BLaER1 treated with 17β-estradiol and CSF1 and Interleukin-3, amounts not matched to agents 10 nM and 100 nM (cell line): Measurements from ENCODE around the gene SHH.
"Not testable (repeated sequence)": the region's sequence is repeated elsewhere in the genome, so short reads cannot be mapped to it uniquely, and the experiment has no call there.

Source experiments
- H3K27ac ChIP-seq, 11 experiments: shearing (Covaris generic); formaldehyde crosslinking; 2 replicates each; pipeline ENCODE4 v1.8.1; 2022
- H3K27me3 ChIP-seq, 11 experiments: shearing (Covaris generic); formaldehyde crosslinking; 2 replicates each; pipeline ENCODE4 v1.8.1; 2022
- H3K36me3 ChIP-seq, 11 experiments: shearing (Covaris generic); formaldehyde crosslinking; 2 replicates each; pipeline ENCODE4 v1.8.1; 2022
- H3K4me1 ChIP-seq, 10 experiments: shearing (Covaris generic); formaldehyde crosslinking; 2 replicates each; pipeline ENCODE4 v1.8.1; 2022
- H3K4me2 ChIP-seq, 11 experiments: shearing (Covaris generic); formaldehyde crosslinking; 2 replicates each; pipeline ENCODE4 v1.8.1; 2022
- H3K4me3 ChIP-seq, 10 experiments: shearing (Covaris generic); formaldehyde crosslinking; 2 replicates each; pipeline ENCODE4 v1.8.1; 2022
- H3K9ac ChIP-seq, 11 experiments: shearing (Covaris generic); formaldehyde crosslinking; 2 replicates each; pipeline ENCODE4 v1.8.1; 2022
- H3K9me3 ChIP-seq, 11 experiments: shearing (Covaris generic); formaldehyde crosslinking; replicated peaks in 1 of 11; 2 replicates each; pipeline ENCODE4 v1.8.1; 2022
- H4K20me1 ChIP-seq, 11 experiments: shearing (Covaris generic); formaldehyde crosslinking; 2 replicates each; pipeline ENCODE4 v1.8.1; 2022
- Cebpa-rat ChIP-seq, 11 experiments: shearing (Covaris generic); IDR thresholded peaks; 2 replicates each; pipeline ENCODE4 v1.8.1; 2022

SHH gene

DNA sequence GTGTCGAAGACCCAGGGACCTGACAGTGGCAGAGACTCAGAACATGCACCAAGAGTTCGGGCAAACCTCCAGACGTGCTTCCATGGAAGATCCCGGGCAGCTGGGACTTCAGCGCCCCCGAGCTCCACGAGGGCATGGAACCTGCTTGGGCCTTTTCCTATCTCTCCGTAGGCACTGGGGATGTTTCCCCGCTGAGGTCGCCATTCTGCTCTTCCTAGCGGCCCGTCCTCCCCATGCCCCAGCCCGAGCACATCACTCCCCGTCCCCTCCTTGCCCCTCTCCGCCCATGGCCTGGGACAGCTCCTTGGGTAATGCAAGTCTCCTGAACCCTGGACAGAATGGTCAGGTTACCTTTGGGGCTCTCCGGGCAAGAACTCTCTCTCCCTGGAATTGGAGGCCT lies 32.3 kb upstream of the SHH start:
- Histone ChIP-seq H3K4me2 (no peak overlapping the region), H3K9ac (no peak overlapping the region), H3K9me3 (no peaks in the 10 kb centered on the region), H3K4me3 (no peak overlapping the region), H4K20me1 (no peaks in the 10 kb centered on the region; a peak in 1 of 22 replicates), H3K36me3 (no peaks in the 10 kb centered on the region), H3K27me3 (peaks cover 12 to 32% (median 20%) of the 10 kb centered on the region in 11 experiments; a peak in 21 of 22 replicates), H3K27ac (no peak overlapping the region), H3K4me1 (peaks cover 0 to 7% (median 6%) of the 10 kb centered on the region in 10 experiments; a peak in 8 of 20 replicates)
- no peak for TF ChIP-seq Cebpa-rat (IDR thresholded peaks at IDR 0.05)

DNA sequence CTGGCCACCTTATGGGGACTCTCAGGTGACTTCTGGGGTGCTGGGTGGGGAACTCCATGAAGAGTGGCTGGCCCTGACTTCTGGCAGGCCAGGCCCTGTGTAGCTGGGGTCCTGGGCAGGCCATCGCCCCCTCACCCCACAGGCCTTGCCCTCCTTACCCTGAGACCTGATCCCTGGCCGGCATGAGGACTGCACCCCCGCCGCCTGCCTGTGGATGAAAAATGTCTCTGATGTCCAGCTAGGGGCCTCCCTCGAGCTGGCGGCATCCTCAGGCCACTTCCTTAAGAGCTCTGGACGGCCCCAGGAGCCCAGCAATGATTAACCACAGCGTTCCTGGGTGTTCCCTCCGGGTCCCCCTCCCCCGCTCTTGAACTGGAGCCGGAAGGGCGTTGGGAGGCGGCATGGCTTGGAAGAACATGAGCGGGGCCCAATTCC lies 31.8 kb upstream of the SHH start:
- H3K4me2 ChIP-seq = no peak overlapping the region
- no peak overlapping the region for H3K27ac ChIP-seq
- no peaks in the 10 kb centered on the region for H3K36me3 ChIP-seq
- H3K4me1 ChIP-seq = peaks cover 0 to 7% (median 6%) of the 10 kb centered on the region in 10 experiments; a peak in 8 of 20 replicates
- no peaks in the 10 kb centered on the region for H3K9me3 ChIP-seq
- H4K20me1 ChIP-seq = no peaks in the 10 kb centered on the region; a peak in 1 of 22 replicates
- no peak for TF ChIP-seq Cebpa-rat (IDR thresholded peaks at IDR 0.05)
- no peak overlapping the region for H3K9ac ChIP-seq
- H3K27me3 ChIP-seq = peaks cover 12 to 27% (median 19%) of the 10 kb centered on the region in 11 experiments; a peak in 21 of 22 replicates
- H3K4me3 ChIP-seq = no peak overlapping the region

GRCh38 chr7:155843426-155844018 lies 31.3 kb upstream of the SHH start:
- no peak overlapping the region for H3K9ac ChIP-seq
- no peaks in the 10 kb centered on the region for H4K20me1 ChIP-seq
- H3K36me3 ChIP-seq = no peaks in the 10 kb centered on the region
- H3K4me1 ChIP-seq = peaks cover 0 to 7% (median 6%) of the 10 kb centered on the region in 10 experiments; a peak in 8 of 20 replicates
- H3K4me3 ChIP-seq = no peak overlapping the region
- no peak for TF ChIP-seq Cebpa-rat (IDR thresholded peaks at IDR 0.05)
- no peaks in the 10 kb centered on the region for H3K9me3 ChIP-seq
- no peak overlapping the region for H3K27ac ChIP-seq
- H3K27me3 ChIP-seq = peaks cover 12 to 22% (median 14%) of the 10 kb centered on the region in 11 experiments; a peak in 21 of 22 replicates
- no peak overlapping the region for H3K4me2 ChIP-seq

DNA sequence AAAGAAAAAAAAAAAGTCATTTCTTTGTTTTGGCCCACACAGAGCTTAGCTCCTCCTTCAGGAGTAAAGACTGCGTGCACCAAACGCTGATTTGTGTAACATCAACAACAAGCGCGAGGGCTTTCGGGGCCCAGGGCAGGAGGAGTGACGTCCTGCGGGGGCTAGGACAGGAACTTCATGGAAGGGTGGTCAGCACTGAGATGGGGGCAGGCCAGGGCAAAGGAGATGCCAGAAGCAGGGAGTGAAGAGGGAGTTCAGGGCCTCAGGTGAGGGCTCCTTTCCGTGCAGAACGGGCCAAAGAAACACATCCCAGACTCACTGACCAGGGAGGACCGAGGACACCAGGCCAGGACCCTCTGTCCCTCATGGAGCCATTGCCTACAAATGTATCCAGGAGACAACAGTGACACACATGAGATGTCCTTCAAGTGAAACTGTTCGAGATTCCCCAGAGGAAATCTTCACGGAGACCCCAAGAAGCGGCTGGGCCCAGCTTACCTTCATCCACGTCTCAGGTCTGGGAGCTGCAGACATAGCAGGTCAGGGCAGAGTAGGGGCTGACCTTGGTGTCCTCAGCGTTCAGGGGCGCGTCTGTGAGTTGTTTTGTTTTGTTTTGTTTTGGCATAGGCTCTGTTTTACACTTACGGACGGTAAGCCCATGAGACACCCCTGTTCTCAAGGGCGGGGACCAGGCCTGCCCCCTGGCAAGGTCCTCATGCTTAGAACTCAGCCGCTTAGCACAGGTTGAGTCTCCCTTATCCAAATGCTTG lies 30.4 kb upstream of the SHH start:
- no peak for TF ChIP-seq Cebpa-rat (IDR thresholded peaks at IDR 0.05)

GRCh38 chr7:155840909-155841308 lies 28.6 kb upstream of the SHH start:
- TF ChIP-seq Cebpa-rat (IDR thresholded peaks at IDR 0.05) = no peak
- no peaks in the 10 kb centered on the region for H3K27me3 ChIP-seq
- no peaks in the 10 kb centered on the region for H3K9me3 ChIP-seq
- H4K20me1 ChIP-seq = no peaks in the 10 kb centered on the region
- H3K9ac ChIP-seq = no peak overlapping the region
- H3K27ac ChIP-seq = no peak overlapping the region
- no peak overlapping the region for H3K4me3 ChIP-seq
- H3K4me1 ChIP-seq = peaks cover 0 to 9% (median 5%) of the 10 kb centered on the region in 10 experiments; a peak in 5 of 20 replicates
- H3K36me3 ChIP-seq = no peaks in the 10 kb centered on the region
- no peak overlapping the region for H3K4me2 ChIP-seq

More for the DNA sequence above, 30.4 kb upstream of the SHH start:
- no peak overlapping the region for H3K4me2 ChIP-seq
- no peak overlapping the region for H3K4me3 ChIP-seq
- H3K9ac ChIP-seq = no peak overlapping the region
- H3K9me3 ChIP-seq = no peaks in the 10 kb centered on the region
- H3K27ac ChIP-seq = no peak overlapping the region
- no peaks in the 10 kb centered on the region for H4K20me1 ChIP-seq
- H3K4me1 ChIP-seq = peaks cover 0 to 2% (median under 1%) of the 10 kb centered on the region in 10 experiments; a peak in 6 of 20 replicates
- H3K36me3 ChIP-seq = no peaks in the 10 kb centered on the region
- H3K27me3 ChIP-seq = peaks cover 8 to 16% (median 9%) of the 10 kb centered on the region in 11 experiments; a peak in 21 of 22 replicates

DNA sequence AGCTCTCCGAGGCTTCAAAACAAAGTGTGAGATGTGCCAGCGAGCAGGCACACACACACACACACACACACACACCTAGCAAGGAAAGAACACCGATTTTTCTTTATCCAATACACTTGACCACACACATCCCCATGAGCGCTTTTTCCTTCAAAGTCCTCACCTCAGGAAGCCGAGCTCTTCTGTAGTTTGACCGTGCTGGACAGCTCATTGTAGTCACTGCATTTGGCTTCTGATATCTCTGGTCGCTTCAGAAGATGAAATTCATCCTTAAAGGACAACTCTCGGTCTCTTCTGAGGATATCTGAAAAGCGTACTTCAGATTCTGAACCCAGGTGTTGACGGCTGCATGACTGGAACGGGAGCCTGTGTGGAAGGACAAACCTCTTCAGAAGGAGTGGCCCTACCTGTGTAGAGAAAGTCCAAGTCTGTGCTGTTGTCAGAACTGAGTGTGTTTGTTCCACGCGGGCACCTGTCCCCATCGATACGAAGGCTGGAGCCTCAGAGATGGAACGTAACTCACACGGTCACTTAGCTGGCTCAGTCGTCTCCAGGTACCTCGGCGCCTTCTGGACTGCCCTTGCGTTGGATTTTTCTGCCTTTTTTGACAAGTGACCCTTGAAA lies 28.1 kb upstream of the SHH start:
- Histone ChIP-seq H3K4me2 (no peak overlapping the region), H4K20me1 (no peaks in the 10 kb centered on the region), H3K4me1 (peaks cover 0 to 11% (median 5%) of the 10 kb centered on the region in 10 experiments; a peak in 5 of 20 replicates), H3K9ac (no peak overlapping the region), H3K4me3 (no peak overlapping the region), H3K9me3 (no peaks in the 10 kb centered on the region), H3K36me3 (no peaks in the 10 kb centered on the region), H3K27ac (no peak overlapping the region), H3K27me3 (no peaks in the 10 kb centered on the region)
- no peak for TF ChIP-seq Cebpa-rat (IDR thresholded peaks at IDR 0.05)

- H3K4me3 ChIP-seq = no peak overlapping the region
- no peaks in the 10 kb centered on the region for H3K27me3 ChIP-seq
- H3K36me3 ChIP-seq = no peaks in the 10 kb centered on the region
- no peaks in the 10 kb centered on the region; a peak in 1 of 22 replicates for H4K20me1 ChIP-seq
- no peak overlapping the region for H3K4me2 ChIP-seq
- no peak overlapping the region for H3K27ac ChIP-seq
- H3K9me3 ChIP-seq = no peaks in the 10 kb centered on the region
- no peak for TF ChIP-seq Cebpa-rat (IDR thresholded peaks at IDR 0.05)
- H3K9ac ChIP-seq = no peak overlapping the region
- H3K4me1 ChIP-seq = peaks cover 0 to 11% (median 5%) of the 10 kb centered on the region in 10 experiments; a peak in 5 of 20 replicates
Observed at GRCh38 chr7:155839461-155839860, 27.2 kb upstream of the SHH start.

- H3K27me3 ChIP-seq, H3K27ac ChIP-seq, H3K4me3 ChIP-seq, H3K36me3 ChIP-seq, H3K9ac ChIP-seq, H3K9me3 ChIP-seq, H3K4me2 ChIP-seq, H4K20me1 ChIP-seq: not testable (repeated sequence)
- H3K4me1 ChIP-seq = peaks cover 0 to 11% (median 5%) of the 10 kb centered on the region in 10 experiments; a peak in 5 of 20 replicates
Observed at GRCh38 chr7:155838312-155838711, 26.0 kb upstream of the SHH start.

- TF ChIP-seq Cebpa-rat (IDR thresholded peaks at IDR 0.05) = no peak
- no peak overlapping the region for H3K4me2 ChIP-seq
- no peaks in the 10 kb centered on the region for H3K27me3 ChIP-seq
- no peak overlapping the region for H3K4me3 ChIP-seq
- H4K20me1 ChIP-seq = no peaks in the 10 kb centered on the region; a peak in 2 of 22 replicates
- H3K9ac ChIP-seq = no peak overlapping the region
- peaks cover 0 to 11% (median 5%) of the 10 kb centered on the region in 10 experiments; a peak in 5 of 20 replicates for H3K4me1 ChIP-seq
- H3K9me3 ChIP-seq = no peaks in the 10 kb centered on the region
- H3K36me3 ChIP-seq = no peaks in the 10 kb centered on the region
- no peak overlapping the region for H3K27ac ChIP-seq
Observed at GRCh38 chr7:155837126-155837479, 24.8 kb upstream of the SHH start.
